ENCODE results near the gene SMURF1.
"Not testable (repeated sequence)": the region's sequence is repeated elsewhere in the genome, so short reads cannot be mapped to it uniquely, and the experiment has no call there.

Gene SMURF1

DNA sequence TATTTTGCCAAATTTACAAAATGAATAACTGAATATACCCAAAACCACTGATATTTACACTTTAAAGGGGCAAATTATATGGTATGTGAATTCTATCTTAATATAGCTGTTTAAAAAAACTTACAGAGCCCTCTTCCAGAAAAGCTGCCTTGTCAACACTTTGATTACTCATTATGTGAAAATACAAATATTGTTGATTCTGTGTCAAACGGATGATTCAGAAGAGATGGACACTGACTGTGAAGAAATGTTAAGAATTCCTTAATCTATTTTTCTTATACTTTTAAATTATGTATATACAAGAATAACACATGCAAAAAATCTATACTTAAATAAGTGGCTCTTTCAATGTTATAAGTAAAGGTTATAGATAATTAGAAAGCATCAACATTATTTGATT is 41.5 kb downstream of the SMURF1 start:
- H3K36me3 ChIP-seq (ENCODE audit: insufficient read depth, low read length): no peaks in the 10 kb centered on the region
- no peak overlapping the region for H3K9ac ChIP-seq (ENCODE audit: low read length)
- H3K27ac ChIP-seq (ENCODE audit: low read depth, low read length): no peak overlapping the region
- no peaks in the 10 kb centered on the region for H3K27me3 ChIP-seq (ENCODE audit: control insufficient read depth in 1 of 2, insufficient read depth in 2 of 2, low read length in 2 of 2)
- no peak overlapping the region for H3K4me3 ChIP-seq (ENCODE audit: low read depth in 1 of 2, low read length in 2 of 2)
- H3K4me1 ChIP-seq (ENCODE audit: insufficient read depth, low read length): peaks cover 7% of the 10 kb centered on the region
- H3K9me3 ChIP-seq (ENCODE audit: low read length): no peaks in the 10 kb centered on the region

DNA sequence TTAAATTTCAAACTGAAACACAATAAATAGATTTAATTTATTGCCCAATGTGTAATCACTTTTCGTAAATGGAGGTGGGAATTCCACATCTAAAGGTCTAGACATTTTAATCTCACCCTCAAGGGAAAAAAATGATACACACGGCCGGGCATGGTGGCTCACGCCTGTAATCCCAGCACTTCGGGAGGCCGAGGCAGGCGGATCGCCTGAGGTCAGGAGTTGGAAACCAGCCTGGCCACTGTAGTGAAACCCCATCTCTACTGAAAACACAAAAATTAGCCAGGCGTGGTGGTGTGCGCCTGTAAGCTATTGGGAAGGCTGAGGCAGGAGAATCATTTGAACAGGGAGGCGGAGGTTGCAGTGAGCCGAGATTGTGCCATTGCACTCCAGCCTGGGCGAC is 42.4 kb downstream of the SMURF1 start:
- H3K27me3 ChIP-seq (ENCODE audit: control insufficient read depth in 1 of 2, insufficient read depth in 2 of 2, low read length in 2 of 2); H3K4me3 ChIP-seq (ENCODE audit: low read depth in 1 of 2, low read length in 2 of 2); H3K9ac ChIP-seq (ENCODE audit: low read length); H3K4me1 ChIP-seq (ENCODE audit: insufficient read depth, low read length); H3K9me3 ChIP-seq (ENCODE audit: low read length); H3K36me3 ChIP-seq (ENCODE audit: insufficient read depth, low read length); H3K27ac ChIP-seq (ENCODE audit: low read depth, low read length): not testable (repeated sequence)

GRCh38 chr7:99099499-99100077 is 44.3 kb downstream of the SMURF1 start:
- H3K36me3 ChIP-seq (ENCODE audit: insufficient read depth, low read length): no peaks in the 10 kb centered on the region
- H3K27ac ChIP-seq (ENCODE audit: low read depth, low read length): no peak overlapping the region
- H3K4me1 ChIP-seq (ENCODE audit: insufficient read depth, low read length): peaks cover 19% of the 10 kb centered on the region
- no peaks in the 10 kb centered on the region for H3K9me3 ChIP-seq (ENCODE audit: low read length)
- no peak overlapping the region for H3K4me3 ChIP-seq (ENCODE audit: low read depth in 1 of 2, low read length in 2 of 2)
- no peaks in the 10 kb centered on the region for H3K27me3 ChIP-seq (ENCODE audit: control insufficient read depth in 1 of 2, insufficient read depth in 2 of 2, low read length in 2 of 2)
- no peak overlapping the region for H3K9ac ChIP-seq (ENCODE audit: low read length)

- peak overlapping the region in 1 of 2 donors; percentile 1 for H3K4me3 ChIP-seq (ENCODE audit: low read depth in 1 of 2, low read length in 2 of 2)
- no peak overlapping the region for H3K27ac ChIP-seq (ENCODE audit: low read depth, low read length)
- no peaks in the 10 kb centered on the region for H3K36me3 ChIP-seq (ENCODE audit: insufficient read depth, low read length)
- no peaks in the 10 kb centered on the region for H3K27me3 ChIP-seq (ENCODE audit: control insufficient read depth in 1 of 2, insufficient read depth in 2 of 2, low read length in 2 of 2)
- peaks cover 19% of the 10 kb centered on the region for H3K4me1 ChIP-seq (ENCODE audit: insufficient read depth, low read length)
- no peak overlapping the region for H3K9ac ChIP-seq (ENCODE audit: low read length)
- H3K9me3 ChIP-seq (ENCODE audit: low read length): no peaks in the 10 kb centered on the region
Observed at GRCh38 chr7:99098824-99099498, 44.9 kb downstream of the SMURF1 start.

GRCh38 chr7:99098286-99098823 is 45.6 kb downstream of the SMURF1 start:
- peak overlapping the region; percentile 24 for H3K27ac ChIP-seq (ENCODE audit: low read depth, low read length)
- no peak overlapping the region for H3K9ac ChIP-seq (ENCODE audit: low read length)
- no peaks in the 10 kb centered on the region for H3K27me3 ChIP-seq (ENCODE audit: control insufficient read depth in 1 of 2, insufficient read depth in 2 of 2, low read length in 2 of 2)
- no peaks in the 10 kb centered on the region for H3K9me3 ChIP-seq (ENCODE audit: low read length)
- H3K4me3 ChIP-seq (ENCODE audit: low read depth in 1 of 2, low read length in 2 of 2): peak overlapping the region in 1 of 2 donors; percentile 1
- peaks cover 19% of the 10 kb centered on the region for H3K4me1 ChIP-seq (ENCODE audit: insufficient read depth, low read length)
- H3K36me3 ChIP-seq (ENCODE audit: insufficient read depth, low read length): no peaks in the 10 kb centered on the region

DNA sequence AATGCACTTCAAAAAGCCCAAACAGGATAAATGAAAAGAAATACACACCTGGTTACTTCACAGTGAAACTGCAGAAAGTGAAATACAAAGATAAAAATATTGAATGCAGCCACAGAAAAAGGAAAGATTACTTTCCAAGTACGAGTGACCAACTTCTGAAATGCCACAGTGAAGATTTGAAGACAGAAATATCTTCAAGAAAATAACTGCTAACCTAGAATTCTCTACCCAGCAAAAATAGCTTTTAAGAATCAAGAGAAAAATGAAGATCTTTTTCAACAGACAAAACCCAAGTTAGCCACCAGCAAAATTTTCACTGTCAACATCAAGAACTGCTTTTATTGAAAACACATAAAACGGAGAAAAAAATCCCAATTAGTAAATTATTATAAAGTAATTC is 46.2 kb downstream of the SMURF1 start:
- Histone ChIP-seq H3K27me3 (ENCODE audit: control insufficient read depth in 1 of 2, insufficient read depth in 2 of 2, low read length in 2 of 2) (no peaks in the 10 kb centered on the region), H3K4me3 (ENCODE audit: low read depth in 1 of 2, low read length in 2 of 2) (no peak overlapping the region), H3K9me3 (ENCODE audit: low read length) (no peaks in the 10 kb centered on the region), H3K27ac (ENCODE audit: low read depth, low read length) (no peak overlapping the region), H3K4me1 (ENCODE audit: insufficient read depth, low read length) (peaks cover 19% of the 10 kb centered on the region), H3K9ac (ENCODE audit: low read length) (no peak overlapping the region), H3K36me3 (ENCODE audit: insufficient read depth, low read length) (no peaks in the 10 kb centered on the region)

- H3K9ac ChIP-seq (ENCODE audit: low read length): no peak overlapping the region
- no peak overlapping the region for H3K27ac ChIP-seq (ENCODE audit: low read depth, low read length)
- peaks cover 24% of the 10 kb centered on the region for H3K4me1 ChIP-seq (ENCODE audit: insufficient read depth, low read length)
- no peaks in the 10 kb centered on the region for H3K9me3 ChIP-seq (ENCODE audit: low read length)
- no peak overlapping the region for H3K4me3 ChIP-seq (ENCODE audit: low read depth in 1 of 2, low read length in 2 of 2)
- no peaks in the 10 kb centered on the region for H3K36me3 ChIP-seq (ENCODE audit: insufficient read depth, low read length)
- H3K27me3 ChIP-seq (ENCODE audit: control insufficient read depth in 1 of 2, insufficient read depth in 2 of 2, low read length in 2 of 2): no peaks in the 10 kb centered on the region
Observed at GRCh38 chr7:99096124-99096887, 47.6 kb downstream of the SMURF1 start.

- Histone ChIP-seq H3K4me3 (ENCODE audit: low read depth in 1 of 2, low read length in 2 of 2) (no peak overlapping the region), H3K9me3 (ENCODE audit: low read length) (no peaks in the 10 kb centered on the region), H3K27ac (ENCODE audit: low read depth, low read length) (no peak overlapping the region), H3K4me1 (ENCODE audit: insufficient read depth, low read length) (peaks cover 30% of the 10 kb centered on the region), H3K36me3 (ENCODE audit: insufficient read depth, low read length) (no peaks in the 10 kb centered on the region), H3K9ac (ENCODE audit: low read length) (no peak overlapping the region), H3K27me3 (ENCODE audit: control insufficient read depth in 1 of 2, insufficient read depth in 2 of 2, low read length in 2 of 2) (no peaks in the 10 kb centered on the region)
Observed at GRCh38 chr7:99095698-99096097, 48.2 kb downstream of the SMURF1 start.

DNA sequence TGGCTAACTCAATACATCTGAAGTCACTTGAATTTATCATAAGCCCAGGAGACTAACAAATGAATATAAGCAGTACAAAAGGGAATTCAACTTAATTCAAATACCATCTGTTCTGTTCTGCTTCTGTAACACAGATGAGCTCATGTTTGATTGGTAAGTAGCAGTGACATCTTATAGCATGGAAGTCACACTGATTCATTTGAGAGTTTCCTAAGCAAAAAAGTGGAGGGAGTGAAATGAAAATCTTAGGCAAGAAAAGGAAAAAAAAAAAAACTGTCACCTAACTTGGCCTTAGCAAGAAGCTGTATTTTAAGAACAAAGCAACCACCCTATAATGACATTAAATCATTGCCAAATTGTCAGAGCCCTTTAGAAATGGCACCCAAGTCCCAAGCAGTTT is 49.5 kb downstream of the SMURF1 start:
- Histone ChIP-seq H3K9ac (ENCODE audit: low read length) (no peak overlapping the region), H3K27ac (ENCODE audit: low read depth, low read length) (no peak overlapping the region), H3K4me1 (ENCODE audit: insufficient read depth, low read length) (peaks cover 33% of the 10 kb centered on the region), H3K36me3 (ENCODE audit: insufficient read depth, low read length) (no peaks in the 10 kb centered on the region), H3K9me3 (ENCODE audit: low read length) (no peaks in the 10 kb centered on the region), H3K4me3 (ENCODE audit: low read depth in 1 of 2, low read length in 2 of 2) (no peak overlapping the region), H3K27me3 (ENCODE audit: control insufficient read depth in 1 of 2, insufficient read depth in 2 of 2, low read length in 2 of 2) (no peaks in the 10 kb centered on the region)

- Histone ChIP-seq H3K27ac (ENCODE audit: low read depth, low read length) (no peak overlapping the region), H3K4me3 (ENCODE audit: low read depth in 1 of 2, low read length in 2 of 2) (no peak overlapping the region)
Observed at GRCh38 chr7:99092064-99092720, 51.7 kb downstream of the SMURF1 start.

More at GRCh38 chr7:99092064-99092720, 51.7 kb downstream of the SMURF1 start:
- H3K9ac ChIP-seq (ENCODE audit: low read length): no peak overlapping the region
- H3K36me3 ChIP-seq (ENCODE audit: insufficient read depth, low read length): no peaks in the 10 kb centered on the region
- H3K4me1 ChIP-seq (ENCODE audit: insufficient read depth, low read length): peaks cover 28% of the 10 kb centered on the region
- no peaks in the 10 kb centered on the region for H3K27me3 ChIP-seq (ENCODE audit: control insufficient read depth in 1 of 2, insufficient read depth in 2 of 2, low read length in 2 of 2)
- no peaks in the 10 kb centered on the region for H3K9me3 ChIP-seq (ENCODE audit: low read length)
